GM12878 (cell line): ENCODE data around the gene HSPB1.
"Not testable (repeated sequence)": the region's sequence is repeated elsewhere in the genome, so short reads cannot be mapped to it uniquely, and the experiment has no call there.

Source experiments
- CHD2 ChIP-seq: IDR thresholded peaks from 2 replicates; pipeline ENCODE4 v1.6.1; 2011; ENCODE audit warnings: low read depth, low read length, improper control_type of control experiment, borderline replicate concordance
- EZH2 ChIP-seq: IDR thresholded peaks from 2 replicates; pipeline ENCODE4 v1.6.1; 2012; ENCODE audit warnings: low read depth, mild to moderate bottlenecking, control low read depth, inconsistent platforms, low read length, borderline replicate concordance; ENCODE audit not compliant: control insufficient read depth
- FOS ChIP-seq: IDR thresholded peaks from 3 replicates; pipeline ENCODE4 v1.6.1; 2011; ENCODE audit warnings: borderline replicate concordance; ENCODE audit not compliant: insufficient read length; ENCODE audit errors: extremely low read depth
- LARP7 ChIP-seq: fragments of 450-650 bp; IDR thresholded peaks from 2 replicates; pipeline ENCODE4 v1.6.1; 2017; ENCODE audit warnings: mild to moderate bottlenecking
- PAX5 ChIP-seq: IDR thresholded peaks from 2 replicates; pipeline ENCODE4 v1.6.1; 2011; ENCODE audit warnings: low read depth, low read length, borderline replicate concordance
- SMAD1 ChIP-seq: fragments of 450-650 bp; IDR thresholded peaks from 2 replicates; pipeline ENCODE4 v1.6.1; 2018; ENCODE audit warnings: mild to moderate bottlenecking, low read depth; ENCODE audit not compliant: partially characterized antibody
- SMC3 ChIP-seq: IDR thresholded peaks from 2 replicates; pipeline ENCODE4 v1.6.1; 2011; ENCODE audit warnings: low read length, improper control_type of control experiment, borderline replicate concordance
- ZBED1 ChIP-seq: IDR thresholded peaks from 2 replicates; pipeline ENCODE4 v1.6.1; 2016; ENCODE audit warnings: borderline replicate concordance
- ZNF207 ChIP-seq: fragments of 450-650 bp; IDR thresholded peaks from 2 replicates; pipeline ENCODE4 v1.6.1; 2014; ENCODE audit warnings: antibody characterized with exemption, mild to moderate bottlenecking, borderline replicate concordance
- TF ChIP-seq, protein P1 (sequence below), 3 experiments: IDR thresholded peaks in 2 of 3; conservative IDR thresholded peaks in 1 of 3; 2 replicates each; pipeline ENCODE4 v1.5.1; 2011; ENCODE audit warnings: low read depth in 3 of 3, low read length in 3 of 3, mild to moderate bottlenecking in 3 of 3, control low read depth in 2 of 3, moderate library complexity in 2 of 3, inconsistent platforms in 1 of 3, mixed read lengths in 1 of 3; ENCODE audit not compliant: control insufficient read depth in 2 of 3, insufficient read depth in 1 of 3; ENCODE audit errors: extremely low read depth in 1 of 3

GRCh38 chr7:76314740-76315139, 12.3 kb downstream of the HSPB1 start:
- not testable (repeated sequence) for TF ChIP-seq FOS, LARP7, ZNF207, ZBED1, CHD2, PAX5, SMC3, EZH2, SMAD1
- TF ChIP-seq, protein P1, sequence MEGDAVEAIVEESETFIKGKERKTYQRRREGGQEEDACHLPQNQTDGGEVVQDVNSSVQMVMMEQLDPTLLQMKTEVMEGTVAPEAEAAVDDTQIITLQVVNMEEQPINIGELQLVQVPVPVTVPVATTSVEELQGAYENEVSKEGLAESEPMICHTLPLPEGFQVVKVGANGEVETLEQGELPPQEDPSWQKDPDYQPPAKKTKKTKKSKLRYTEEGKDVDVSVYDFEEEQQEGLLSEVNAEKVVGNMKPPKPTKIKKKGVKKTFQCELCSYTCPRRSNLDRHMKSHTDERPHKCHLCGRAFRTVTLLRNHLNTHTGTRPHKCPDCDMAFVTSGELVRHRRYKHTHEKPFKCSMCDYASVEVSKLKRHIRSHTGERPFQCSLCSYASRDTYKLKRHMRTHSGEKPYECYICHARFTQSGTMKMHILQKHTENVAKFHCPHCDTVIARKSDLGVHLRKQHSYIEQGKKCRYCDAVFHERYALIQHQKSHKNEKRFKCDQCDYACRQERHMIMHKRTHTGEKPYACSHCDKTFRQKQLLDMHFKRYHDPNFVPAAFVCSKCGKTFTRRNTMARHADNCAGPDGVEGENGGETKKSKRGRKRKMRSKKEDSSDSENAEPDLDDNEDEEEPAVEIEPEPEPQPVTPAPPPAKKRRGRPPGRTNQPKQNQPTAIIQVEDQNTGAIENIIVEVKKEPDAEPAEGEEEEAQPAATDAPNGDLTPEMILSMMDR (IDR thresholded peaks at IDR 0.05 in 2 of 3, conservative IDR thresholded peaks at IDR 0.05 in 1 of 3; ENCODE audit: control insufficient read depth in 2 of 3, extremely low read depth in 1 of 3, insufficient read depth in 1 of 3, low read depth in 3 of 3, low read length in 3 of 3), result not testable (repeated sequence)
